ENCODE results near the gene DRAM1. TPM values are rescaled to one million over a fixed set of nuclear protein-coding genes. Genes with fewer than 3 reads are reported as not detected.

The DRAM1 gene
- total and polyA plus RNA-seq, 10 of the 15 experiments (the other 5 are each of a cell fraction or from before 2014, with no cell fraction given): 22.4 to 91.5 (median 41.4) TPM

- intact Hi-C loops (cut with micrococcal nuclease; ENCODE audit: unreplicated experiment) (loop anchor here (2.0 to 5.0 kb wide), 2 partner anchors 41 to 46 kb away; partner anchors contain the start of gene GNPTAB), in situ Hi-C loops (cut with MboI) (no loop called here)
- BruUV-seq (replicated peaks): TSS peak; percentile 91
- peak overlapping the region; percentile 71 for H2AFZ ChIP-seq (ENCODE audit: control insufficient read depth, low read depth, low read length)
- peak overlapping the region; percentile 97 for H3K27ac ChIP-seq (ENCODE audit: control insufficient read depth, insufficient read depth)
- H3K36me3 ChIP-seq (ENCODE audit: control insufficient read depth in 2 of 2, insufficient read depth in 2 of 2, low read length in 1 of 2): peaks cover 0 to 7% of the 10 kb centered on the region in 2 experiments; a peak in 1 of 4 replicates
- ChIA-PET POLR2A (no interaction called here), CTCF (interaction anchor here (1.8 kb wide), 1 partner anchor 45 kb away, joined by 5 read pairs; the partner anchor contains the start of gene GNPTAB), SMC1A (ENCODE audit: uncharacterized antibody, unreplicated experiment) (interaction anchor here (0.8 to 2.1 kb wide), 6 partner anchors 10 to 40 kb away, joined by 4 to 11 read pairs (median 6); no protein-coding TSS in a partner anchor), RAD21 (ENCODE audit: unreplicated experiment) (interaction anchor here (0.9 to 2.0 kb wide), 3 partner anchors 15 to 25 kb away, joined by 3 to 9 read pairs (median 3); no protein-coding TSS in a partner anchor)
- peaks cover 5% of the 10 kb centered on the region for H3K4me1 ChIP-seq (ENCODE audit: control insufficient read depth, insufficient read depth, low read length)
- 72% methylated on average over 6 of the region's 9 CpGs for WGBS (ENCODE audit: insufficient coverage, insufficient replicate concordance, low lambda C conversion rate, missing lambda C conversion rate)
- H3K9me3 ChIP-seq (replicated peaks; ENCODE audit: control insufficient read depth, insufficient read depth, low read length): no peaks in the 10 kb centered on the region
- peak overlapping the region; percentile 97 for H3K9ac ChIP-seq (ENCODE audit: control insufficient read depth, insufficient read depth, low read length)
- H3K27me3 ChIP-seq (replicated peaks in 1 of 2; ENCODE audit: control insufficient read depth in 2 of 2, insufficient read depth in 2 of 2, low read length in 1 of 2): no peaks in the 10 kb centered on the region
- DNase-seq (ENCODE audit: low read depth, low spot score) (no peak), ATAC-seq (no peak), FAIRE-seq (no peak)
- no peaks in the 10 kb centered on the region; the same call in 1 of the 2 replicates for H4K20me1 ChIP-seq (ENCODE audit: control insufficient read depth, insufficient read depth)
- TF ChIP-seq MLLT1 (IDR thresholded peaks at IDR 0.05): 0 out of 2 replicates have a peak, but pooled peaks have one; percentile 33
- TF ChIP-seq ZNF207 (IDR thresholded peaks at IDR 0.05; ENCODE audit: borderline replicate concordance): no peak
- peak overlapping the region; percentile 89 for H3K4me3 ChIP-seq
- peaks cover 38% of the 10 kb centered on the region for H3K79me2 ChIP-seq (ENCODE audit: control insufficient read depth, insufficient read depth, low read length)
- peak overlapping the region; percentile 90 for H3K4me2 ChIP-seq (ENCODE audit: control insufficient read depth, insufficient read depth)
Observed at GRCh38 chr12:101876322-101876860, 989 bp upstream of the DRAM1 start.

DNA sequence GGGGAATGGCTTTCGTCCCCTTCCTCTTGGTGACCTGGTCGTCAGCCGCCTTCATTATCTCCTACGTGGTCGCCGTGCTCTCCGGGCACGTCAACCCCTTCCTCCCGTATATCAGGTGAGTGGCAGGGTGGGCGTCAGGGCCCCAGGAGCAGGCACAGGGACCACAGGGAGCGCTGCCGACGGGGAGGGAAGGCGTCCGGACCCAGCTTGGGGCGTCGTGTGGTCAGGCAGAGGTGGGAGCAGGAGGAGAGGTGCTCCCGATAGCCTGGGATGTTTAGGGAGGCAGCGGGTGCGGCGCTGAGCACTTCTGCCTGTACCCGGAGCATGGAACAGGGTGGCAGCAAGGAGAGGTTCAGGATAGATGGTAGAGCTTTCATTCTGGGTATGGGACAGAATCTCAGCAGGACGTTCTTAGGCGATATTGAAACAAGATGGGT lies 444 bp downstream of the DRAM1 start:
- H3K4me1 ChIP-seq (ENCODE audit: control insufficient read depth, insufficient read depth, low read length): peaks cover 5% of the 10 kb centered on the region
- peaks cover 0 to 8% of the 10 kb centered on the region in 2 experiments; a peak in 1 of 4 replicates for H3K36me3 ChIP-seq (ENCODE audit: control insufficient read depth in 2 of 2, insufficient read depth in 2 of 2, low read length in 1 of 2)
- H3K27ac ChIP-seq (ENCODE audit: control insufficient read depth, insufficient read depth): peak overlapping the region; percentile 97
- RAD21 ChIA-PET (ENCODE audit: unreplicated experiment): interaction anchor here (0.6 to 2.0 kb wide), 11 partner anchors 9 to 463 kb away, joined by 3 to 17 read pairs (median 5); partner anchors contain the start of gene GNPTAB
- H3K79me2 ChIP-seq (ENCODE audit: control insufficient read depth, insufficient read depth, low read length): peaks cover 50% of the 10 kb centered on the region
- in situ Hi-C loops (cut with MboI) (no loop called here), intact Hi-C loops (cut with micrococcal nuclease; ENCODE audit: unreplicated experiment) (loop anchor here (1.0 to 5.0 kb wide), 3 partner anchors 19 to 47 kb away; partner anchors contain the start of gene GNPTAB)
- peak overlapping the region; percentile 75 for H3K4me2 ChIP-seq (ENCODE audit: control insufficient read depth, insufficient read depth)
- WGBS (ENCODE audit: insufficient coverage, insufficient replicate concordance, low lambda C conversion rate, missing lambda C conversion rate): under 1% methylated on average over 24 of the region's 24 CpGs
- no peaks in the 10 kb centered on the region for H3K9me3 ChIP-seq (replicated peaks; ENCODE audit: control insufficient read depth, insufficient read depth, low read length)
- DNase-seq (ENCODE audit: low read depth, low spot score): no peak
- no TSS peak for BruUV-seq (replicated peaks)
- no peaks in the 10 kb centered on the region; the same call in 1 of the 2 replicates for H4K20me1 ChIP-seq (ENCODE audit: control insufficient read depth, insufficient read depth)
- FAIRE-seq: no peak
- SMC1A ChIA-PET (ENCODE audit: uncharacterized antibody, unreplicated experiment): interaction anchor here (0.7 to 1.8 kb wide), 8 partner anchors 10 to 56 kb away, joined by 3 to 10 read pairs (median 3); no protein-coding TSS in a partner anchor
- POLR2A ChIA-PET: interaction anchor here (0.5 to 2.2 kb wide), 8 partner anchors 8 to 57 kb away, joined by 3 to 12 read pairs (median 3); no protein-coding TSS in a partner anchor
- no peaks in the 10 kb centered on the region for H3K27me3 ChIP-seq (replicated peaks in 1 of 2; ENCODE audit: control insufficient read depth in 2 of 2, insufficient read depth in 2 of 2, low read length in 1 of 2)
- CTCF ChIA-PET: interaction anchor here (0.7 to 1.3 kb wide), 9 partner anchors 13 to 56 kb away, joined by 3 to 7 read pairs (median 3); no protein-coding TSS in a partner anchor
- peak overlapping the region; percentile 97 for H3K9ac ChIP-seq (ENCODE audit: control insufficient read depth, insufficient read depth, low read length)
- peak overlapping the region; percentile 86 for H2AFZ ChIP-seq (ENCODE audit: control insufficient read depth, low read depth, low read length)
- H3K4me3 ChIP-seq: peak overlapping the region; percentile 89
- ATAC-seq: peak; percentile 10
- TF ChIP-seq EP300 (IDR thresholded peaks at IDR 0.05; ENCODE audit: borderline replicate concordance in 1 of 2, control insufficient read depth in 1 of 2, low read depth in 2 of 2, low read length in 2 of 2): no peak
- no peak for TF ChIP-seq TCF3 (IDR thresholded peaks at IDR 0.05; ENCODE audit: borderline replicate concordance, insufficient read depth, low read depth, low read length)
- TF ChIP-seq MTA2 (IDR thresholded peaks at IDR 0.05; ENCODE audit: low read depth): no peak
- no peak for TF ChIP-seq JUND (IDR thresholded peaks at IDR 0.05; ENCODE audit: low read depth, low read length)
- no peak for TF ChIP-seq SMARCA5 (IDR thresholded peaks at IDR 0.05)
- TF ChIP-seq, protein P1, sequence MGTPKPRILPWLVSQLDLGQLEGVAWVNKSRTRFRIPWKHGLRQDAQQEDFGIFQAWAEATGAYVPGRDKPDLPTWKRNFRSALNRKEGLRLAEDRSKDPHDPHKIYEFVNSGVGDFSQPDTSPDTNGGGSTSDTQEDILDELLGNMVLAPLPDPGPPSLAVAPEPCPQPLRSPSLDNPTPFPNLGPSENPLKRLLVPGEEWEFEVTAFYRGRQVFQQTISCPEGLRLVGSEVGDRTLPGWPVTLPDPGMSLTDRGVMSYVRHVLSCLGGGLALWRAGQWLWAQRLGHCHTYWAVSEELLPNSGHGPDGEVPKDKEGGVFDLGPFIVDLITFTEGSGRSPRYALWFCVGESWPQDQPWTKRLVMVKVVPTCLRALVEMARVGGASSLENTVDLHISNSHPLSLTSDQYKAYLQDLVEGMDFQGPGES (IDR thresholded peaks at IDR 0.05): no peak
- TF ChIP-seq CBX5 (IDR thresholded peaks at IDR 0.05; ENCODE audit: low read depth): no peak
- TF ChIP-seq IKZF1 (conservative IDR thresholded peaks at IDR 0.05): no peak; the same call in none of the 2 replicates
- TF ChIP-seq PBX3 (IDR thresholded peaks at IDR 0.05; ENCODE audit: insufficient replicate concordance, low read depth, low read length): no peak
